ENCODE data around the gene HMGB2.

HMGB2 gene

GRCh38 chr4:173343832-173344397 is 9.8 kb upstream of the HMGB2 start:
- Histone ChIP-seq H3K9me2 (ENCODE audit: low read depth, low read length) (no peaks in the 10 kb centered on the region), H3F3A (ENCODE audit: insufficient read depth, low read length) (no peaks in the 10 kb centered on the region), H2AFZ (ENCODE audit: low read length) (no peak overlapping the region), H4K20me1 (ENCODE audit: insufficient read depth, low read length) (no peaks in the 10 kb centered on the region), H3K9me3 (ENCODE audit: low read length) (no peaks in the 10 kb centered on the region), H3K9ac (ENCODE audit: low read length) (no peak overlapping the region), H3K4me2 (ENCODE audit: low read length) (no peak overlapping the region), H3K27ac (ENCODE audit: low read depth, low read length, poor library complexity, severe bottlenecking) (no peak overlapping the region), H3K27me3 (ENCODE audit: insufficient read depth, low read length) (no peaks in the 10 kb centered on the region), H3K4me3 (ENCODE audit: low read depth, low read length, poor library complexity, severe bottlenecking) (no peak overlapping the region), H3K79me2 (ENCODE audit: insufficient read depth, low read length) (no peaks in the 10 kb centered on the region), H3K36me3 (ENCODE audit: insufficient read depth, low read length) (no peaks in the 10 kb centered on the region), H3K4me1 (ENCODE audit: insufficient read depth, low read length, severe bottlenecking) (peaks cover 19% of the 10 kb centered on the region)
- TF ChIP-seq, protein P1, sequence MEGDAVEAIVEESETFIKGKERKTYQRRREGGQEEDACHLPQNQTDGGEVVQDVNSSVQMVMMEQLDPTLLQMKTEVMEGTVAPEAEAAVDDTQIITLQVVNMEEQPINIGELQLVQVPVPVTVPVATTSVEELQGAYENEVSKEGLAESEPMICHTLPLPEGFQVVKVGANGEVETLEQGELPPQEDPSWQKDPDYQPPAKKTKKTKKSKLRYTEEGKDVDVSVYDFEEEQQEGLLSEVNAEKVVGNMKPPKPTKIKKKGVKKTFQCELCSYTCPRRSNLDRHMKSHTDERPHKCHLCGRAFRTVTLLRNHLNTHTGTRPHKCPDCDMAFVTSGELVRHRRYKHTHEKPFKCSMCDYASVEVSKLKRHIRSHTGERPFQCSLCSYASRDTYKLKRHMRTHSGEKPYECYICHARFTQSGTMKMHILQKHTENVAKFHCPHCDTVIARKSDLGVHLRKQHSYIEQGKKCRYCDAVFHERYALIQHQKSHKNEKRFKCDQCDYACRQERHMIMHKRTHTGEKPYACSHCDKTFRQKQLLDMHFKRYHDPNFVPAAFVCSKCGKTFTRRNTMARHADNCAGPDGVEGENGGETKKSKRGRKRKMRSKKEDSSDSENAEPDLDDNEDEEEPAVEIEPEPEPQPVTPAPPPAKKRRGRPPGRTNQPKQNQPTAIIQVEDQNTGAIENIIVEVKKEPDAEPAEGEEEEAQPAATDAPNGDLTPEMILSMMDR (IDR thresholded peaks at IDR 0.05; ENCODE audit: low read length), result no peak
- TF ChIP-seq EZH2 (IDR thresholded peaks at IDR 0.05; ENCODE audit: borderline replicate concordance, low read length), result no peak

DNA sequence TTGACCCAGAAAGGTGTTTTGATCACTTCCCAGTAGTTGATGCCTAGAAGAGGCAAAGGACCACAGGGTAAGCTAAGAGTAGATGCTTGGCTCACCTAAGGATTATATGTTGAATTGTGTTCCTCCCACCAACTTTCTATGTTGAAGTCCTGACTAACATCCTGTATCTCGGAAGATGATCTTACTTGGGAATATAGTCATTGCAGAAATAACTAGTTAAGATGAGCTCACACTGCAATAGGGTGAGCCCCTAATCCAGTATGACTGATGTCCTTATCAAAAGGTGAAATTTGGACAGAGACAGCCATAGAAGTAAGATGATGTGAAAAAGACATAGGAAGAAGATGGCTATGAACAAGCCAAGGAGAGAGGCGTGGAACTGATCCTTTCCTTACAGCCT is 3.3 kb upstream of the HMGB2 start:
- Histone ChIP-seq H3K9me3 (ENCODE audit: low read length) (no peaks in the 10 kb centered on the region), H3K79me2 (ENCODE audit: insufficient read depth, low read length) (peaks cover 34% of the 10 kb centered on the region), H3K4me3 (ENCODE audit: low read depth, low read length, poor library complexity, severe bottlenecking) (no peak overlapping the region), H3K36me3 (ENCODE audit: insufficient read depth, low read length) (peaks cover 11% of the 10 kb centered on the region), H3K9ac (ENCODE audit: low read length) (no peak overlapping the region), H3K27me3 (ENCODE audit: insufficient read depth, low read length) (no peaks in the 10 kb centered on the region), H4K20me1 (ENCODE audit: insufficient read depth, low read length) (no peaks in the 10 kb centered on the region), H2AFZ (ENCODE audit: low read length) (no peak overlapping the region), H3K4me2 (ENCODE audit: low read length) (no peak overlapping the region), H3K9me2 (ENCODE audit: low read depth, low read length) (no peaks in the 10 kb centered on the region), H3K4me1 (ENCODE audit: insufficient read depth, low read length, severe bottlenecking) (peaks cover 43% of the 10 kb centered on the region), H3F3A (ENCODE audit: insufficient read depth, low read length) (no peaks in the 10 kb centered on the region), H3K27ac (ENCODE audit: low read depth, low read length, poor library complexity, severe bottlenecking) (peak overlapping the region; percentile 3)
- no peak for TF ChIP-seq EZH2 (IDR thresholded peaks at IDR 0.05; ENCODE audit: borderline replicate concordance, low read length)
- TF ChIP-seq, protein P1 (IDR thresholded peaks at IDR 0.05; ENCODE audit: low read length), result no peak

DNA sequence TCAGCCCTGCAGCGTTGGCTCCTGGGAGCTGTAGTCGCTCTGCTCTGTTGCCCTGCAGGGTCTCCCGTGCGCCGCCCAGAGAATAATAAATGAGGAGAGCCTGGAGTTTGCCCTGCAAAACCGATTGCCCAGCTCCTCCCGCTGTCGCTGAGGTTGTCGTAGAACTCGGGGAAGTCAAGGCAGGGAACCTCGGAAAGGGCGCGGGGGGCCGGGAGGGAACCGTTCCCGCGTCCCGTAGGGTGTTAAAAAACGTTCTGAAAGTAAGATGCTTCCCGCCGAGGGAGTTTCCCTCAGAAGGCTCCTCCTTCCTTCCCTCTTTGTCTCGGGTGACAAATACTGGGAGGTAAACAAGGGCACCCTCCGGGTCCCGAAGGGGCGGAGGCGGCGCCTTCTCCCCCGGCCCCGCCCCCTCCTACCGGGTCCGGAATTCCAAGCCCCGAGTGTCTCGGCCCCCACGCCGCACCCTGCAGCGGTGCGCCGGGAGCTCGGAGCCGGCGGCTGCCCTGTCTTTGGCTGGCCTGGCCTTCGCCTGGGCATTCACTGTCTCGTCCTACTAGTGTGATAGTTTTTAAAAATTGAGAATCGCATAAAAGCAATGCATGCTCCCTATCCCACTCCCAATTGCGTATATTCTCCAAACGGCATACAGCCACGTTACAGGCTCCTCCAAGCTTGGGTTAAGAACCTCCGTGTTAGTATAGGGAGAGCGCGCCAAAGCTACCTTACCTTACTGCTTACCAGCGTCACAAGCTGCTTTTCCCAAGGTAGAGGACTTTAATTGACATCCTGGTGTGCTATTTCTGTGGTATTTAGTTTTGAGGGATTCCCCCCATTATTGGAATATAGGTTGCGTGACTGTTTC is 964 bp upstream of the HMGB2 start:
- Histone ChIP-seq H3K79me2 (ENCODE audit: insufficient read depth, low read length) (peaks cover 42% of the 10 kb centered on the region), H3K9me2 (ENCODE audit: low read depth, low read length) (no peaks in the 10 kb centered on the region)

More for the DNA sequence above, 964 bp upstream of the HMGB2 start:
- peak overlapping the region; percentile 92 for H3K27ac ChIP-seq (ENCODE audit: low read depth, low read length, poor library complexity, severe bottlenecking)
- H3K4me1 ChIP-seq (ENCODE audit: insufficient read depth, low read length, severe bottlenecking), result peaks cover 48% of the 10 kb centered on the region
- H3F3A ChIP-seq (ENCODE audit: insufficient read depth, low read length), result no peaks in the 10 kb centered on the region
- TF ChIP-seq, protein P1 (IDR thresholded peaks at IDR 0.05; ENCODE audit: low read length), result no peak
- no peak for TF ChIP-seq EZH2 (IDR thresholded peaks at IDR 0.05; ENCODE audit: borderline replicate concordance, low read length)
- H3K9ac ChIP-seq (ENCODE audit: low read length), result peak overlapping the region; percentile 93
- H3K4me2 ChIP-seq (ENCODE audit: low read length), result peak overlapping the region; percentile 68
- H4K20me1 ChIP-seq (ENCODE audit: insufficient read depth, low read length), result no peaks in the 10 kb centered on the region
- peaks cover 33% of the 10 kb centered on the region for H3K36me3 ChIP-seq (ENCODE audit: insufficient read depth, low read length)
- no peak overlapping the region for H2AFZ ChIP-seq (ENCODE audit: low read length)
- no peaks in the 10 kb centered on the region for H3K27me3 ChIP-seq (ENCODE audit: insufficient read depth, low read length)
- no peaks in the 10 kb centered on the region for H3K9me3 ChIP-seq (ENCODE audit: low read length)
- H3K4me3 ChIP-seq (ENCODE audit: low read depth, low read length, poor library complexity, severe bottlenecking), result peak overlapping the region; percentile 71

Data from OCI-LY1 (cell line).